NCI-H748 (cell line): ENCODE data around the gene RPS2.

Experiments
- DNase-seq: peaks from one replicate; lab custom pipeline; 2025; ENCODE audit not compliant: unreplicated experiment; lab: John Stamatoyannopoulos, UW

Gene RPS2

GRCh38 chr16:1999866-2000514 lies 35.4 kb upstream of the RPS2 start:
- DNase-seq, result no peak

- no peak for DNase-seq
Observed at GRCh38 chr16:1998852-1999801, 34.5 kb upstream of the RPS2 start.

GRCh38 chr16:1998360-1998835 lies 33.8 kb upstream of the RPS2 start:
- DNase-seq, result no peak

- DNase-seq, result no peak
Observed at GRCh38 chr16:1997494-1998359, 33.1 kb upstream of the RPS2 start.

GRCh38 chr16:1993731-1994131 lies 29.1 kb upstream of the RPS2 start:
- DNase-seq, result no peak

- no peak for DNase-seq
Observed at GRCh38 chr16:1992704-1993317, 28.2 kb upstream of the RPS2 start.

GRCh38 chr16:1991948-1992703 lies 27.5 kb upstream of the RPS2 start:
- no peak for DNase-seq

- DNase-seq, result no peak
Observed at GRCh38 chr16:1991588-1991947, 26.9 kb upstream of the RPS2 start.

- DNase-seq, result no peak
Observed at GRCh38 chr16:1991135-1991551, 26.5 kb upstream of the RPS2 start.

GRCh38 chr16:1990351-1991134 lies 25.9 kb upstream of the RPS2 start:
- DNase-seq, result peak; percentile 57

- DNase-seq, result no peak
Observed at GRCh38 chr16:1990101-1990350, 25.4 kb upstream of the RPS2 start.

- peak; percentile 65 for DNase-seq
Observed at GRCh38 chr16:1989209-1990100, 24.8 kb upstream of the RPS2 start, which contains the start of gene SYNGR3. Gene SYNGR3, plus strand, starts transcription at chr16:1989970. Its CDS starts 133 bp downstream, at chr16:1990103.

GRCh38 chr16:1987198-1987597 lies 22.6 kb upstream of the RPS2 start:
- no peak for DNase-seq

- no peak for DNase-seq
Observed at GRCh38 chr16:1985466-1986150, 21.0 kb upstream of the RPS2 start.

- peak; percentile 56 for DNase-seq
Observed at GRCh38 chr16:1984347-1985225, 20.0 kb upstream of the RPS2 start.

- peak; percentile 95 for DNase-seq
Observed at GRCh38 chr16:1983544-1984346, 19.1 kb upstream of the RPS2 start, which contains the start of gene GFER. Gene GFER, plus strand, starts transcription at chr16:1984193. Its CDS starts 26 bp downstream, at chr16:1984219.
